UCSD-AML1 (cell line): Measurements from ENCODE around the gene GADD45A.
A peak's percentile ranks its signal among the peaks of the same experiment; 100 is the strongest.

Experiments used
- DNase-seq: peaks from one replicate; lab custom pipeline; 2025; ENCODE audit not compliant: unreplicated experiment; lab: John Stamatoyannopoulos, UW

The GADD45A gene

GRCh38 chr1:67687649-67688048, 2.6 kb downstream of the GADD45A start:
- DNase-seq: no peak

GRCh38 chr1:67688526-67689219, 3.7 kb downstream of the GADD45A start:
- DNase-seq: peak; percentile 36

- DNase-seq: no peak
Measured at GRCh38 chr1:67689267-67690017, 4.4 kb downstream of the GADD45A start.

- DNase-seq: no peak
Measured at GRCh38 chr1:67690018-67690363, 5.0 kb downstream of the GADD45A start.

- DNase-seq: no peak
Measured at GRCh38 chr1:67690411-67690810, 5.4 kb downstream of the GADD45A start.

GRCh38 chr1:67691712-67692111, 6.7 kb downstream of the GADD45A start:
- DNase-seq: no peak

- no peak for DNase-seq
Measured at GRCh38 chr1:67695963-67696362, 11.0 kb downstream of the GADD45A start.

GRCh38 chr1:67696708-67697107, 11.7 kb downstream of the GADD45A start:
- DNase-seq: no peak

GRCh38 chr1:67700220-67700619, 15.2 kb downstream of the GADD45A start:
- no peak for DNase-seq

- DNase-seq: peak; percentile 16
Measured at GRCh38 chr1:67700692-67701410, 15.8 kb downstream of the GADD45A start.

- no peak for DNase-seq
Measured at GRCh38 chr1:67701876-67702275, 16.9 kb downstream of the GADD45A start.

GRCh38 chr1:67704351-67704750, 19.4 kb downstream of the GADD45A start:
- DNase-seq: no peak

GRCh38 chr1:67705735-67706453, 20.9 kb downstream of the GADD45A start:
- DNase-seq: no peak

GRCh38 chr1:67708606-67709005, 23.6 kb downstream of the GADD45A start:
- no peak for DNase-seq

GRCh38 chr1:67710417-67710816, 25.4 kb downstream of the GADD45A start:
- no peak for DNase-seq

GRCh38 chr1:67711158-67711854, 26.3 kb downstream of the GADD45A start:
- DNase-seq: no peak

- no peak for DNase-seq
Measured at GRCh38 chr1:67711855-67712212, 26.8 kb downstream of the GADD45A start.

- DNase-seq: no peak
Measured at GRCh38 chr1:67713057-67713846, 28.3 kb downstream of the GADD45A start.

GRCh38 chr1:67715819-67716218, 30.8 kb downstream of the GADD45A start:
- DNase-seq: no peak

- no peak for DNase-seq
Measured at GRCh38 chr1:67716800-67717199, 31.8 kb downstream of the GADD45A start.
